A673 (cell line): ENCODE measurements around the gene GALNT11. TPM values are rescaled to one million over a fixed set of nuclear protein-coding genes. Genes with fewer than 3 reads are reported as not detected.

ENCODE experiments used
- BruUV-seq: library from RNA; stranded (reverse); fragments of 400-500 nt; replicated peaks from 2 replicates; lab custom pipeline; 2021; lab: Mats Ljungman, UMichigan
- CTCF ChIA-PET: fragments of 300-600 bp; sonication (Branson Sonifier 250); formaldehyde crosslinking; loops from one replicate; lab custom pipeline; 2022; ENCODE audit warnings: antibody characterized with exemption; lab: Charles Lee
- POLR2A ChIA-PET: fragments of 300-600 bp; sonication (Branson Sonifier 250); formaldehyde crosslinking; loops from one replicate; lab custom pipeline; 2022; ENCODE audit warnings: antibody characterized with exemption; ENCODE audit not compliant: low non-redundant PET; lab: Charles Lee
- DNase-seq: peaks from one replicate; pipeline ENCODE4 v3.0.0-alpha.2; 2015; ENCODE audit warnings: low spot score
- H3K27ac ChIP-seq: fragments of 200-600 bp; sonication (generic); 2 replicates; pipeline ENCODE4 v1.5.1; 2016; ENCODE audit warnings: mixed run types, low read depth, mild to moderate bottlenecking, mixed read lengths, antibody characterized with exemption, low read length; ENCODE audit not compliant: poor library complexity, severe bottlenecking
- H3K27me3 ChIP-seq: fragments of 200-600 bp; sonication (generic); replicated peaks from 2 replicates; pipeline ENCODE4 v1.6.1; 2017; ENCODE audit warnings: mixed run types, low read depth, mild to moderate bottlenecking, mixed read lengths, antibody characterized with exemption, low read length; ENCODE audit not compliant: insufficient read depth, poor library complexity
- H3K36me3 ChIP-seq: fragments of 200-600 bp; sonication (generic); 2 replicates; pipeline ENCODE4 v1.6.1; 2016; ENCODE audit warnings: mixed run types, mild to moderate bottlenecking, mixed read lengths, antibody characterized with exemption, low read length; ENCODE audit not compliant: insufficient read depth, poor library complexity, severe bottlenecking
- H3K4me1 ChIP-seq: fragments of 200-600 bp; sonication (generic); 2 replicates; pipeline ENCODE4 v1.6.1; 2017; ENCODE audit warnings: mixed run types, mild to moderate bottlenecking, mixed read lengths, antibody characterized with exemption, low read length; ENCODE audit not compliant: insufficient read depth, poor library complexity, severe bottlenecking
- H3K4me3 ChIP-seq: fragments of 200-600 bp; sonication (generic); 2 replicates; pipeline ENCODE4 v1.5.1; 2016; ENCODE audit warnings: low read depth, mixed run types, mild to moderate bottlenecking, mixed read lengths, low read length; ENCODE audit not compliant: poor library complexity, severe bottlenecking
- H3K9me3 ChIP-seq: fragments of 200-600 bp; sonication (generic); 2 replicates; pipeline ENCODE4 v1.6.1; 2016; ENCODE audit warnings: mixed run types, low read depth, mild to moderate bottlenecking, mixed read lengths, antibody characterized with exemption, low read length; ENCODE audit not compliant: poor library complexity, severe bottlenecking
- CTCF ChIP-seq: fragments of 300-800, 200-600 bp; sonication (generic); conservative IDR thresholded peaks from 2 replicates; pipeline ENCODE4 v1.5.1; 2017; ENCODE audit warnings: low read depth, mild to moderate bottlenecking, antibody characterized with exemption, low read length, moderate library complexity, mixed read lengths
- EZH2 ChIP-seq: fragments of 200-600 bp; sonication (generic); IDR thresholded peaks from 2 replicates; pipeline ENCODE4 v1.6.1; 2017; ENCODE audit warnings: borderline replicate concordance, low read depth, mild to moderate bottlenecking, mixed read lengths, antibody characterized with exemption, low read length; ENCODE audit not compliant: poor library complexity, severe bottlenecking
- intact Hi-C: fragments of 100-400 bp; cut with micrococcal nuclease; formaldehyde crosslinking; loops from one replicate; pipeline ENCODE4 v1.10.0; 2022; ENCODE audit not compliant: unreplicated experiment
- total RNA-seq: library from RNA; stranded (reverse); gene quantifications from 2 replicates; pipeline ENCODE4 v1.2.3, GENCODE V29; 2021

The GALNT11 gene
- total RNA-seq, 1 experiment from 2014 or later = 35.5 TPM

DNA sequence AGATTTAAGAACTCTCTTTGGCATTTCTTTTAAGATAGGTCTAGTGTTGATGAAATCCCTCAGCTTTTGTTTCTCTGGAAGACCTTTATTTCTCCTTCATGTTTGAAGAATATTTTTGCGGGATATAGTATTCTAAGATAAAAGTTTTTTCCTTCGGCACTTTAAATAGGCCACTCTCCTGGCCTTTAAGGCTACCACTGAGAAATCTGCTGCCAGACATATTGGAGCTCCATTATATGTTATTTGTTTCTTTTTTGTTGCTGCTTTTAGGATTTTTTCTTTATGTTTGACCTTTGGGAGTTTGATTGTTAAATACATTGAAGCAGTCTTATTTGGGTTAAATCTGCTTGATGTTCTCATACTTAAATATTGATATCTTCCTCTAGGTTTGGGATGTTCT is 22.6 kb downstream of the GALNT11 start:
- peaks cover 15% of the 10 kb centered on the region for H3K9me3 ChIP-seq
- ChIA-PET CTCF (no interaction called here), POLR2A (no interaction called here)
- DNase-seq = no peak
- intact Hi-C loops = no loop called here
- no peaks in the 10 kb centered on the region for H3K36me3 ChIP-seq
- BruUV-seq = no TSS peak
- no peak overlapping the region for H3K4me3 ChIP-seq
- H3K27me3 ChIP-seq = no peaks in the 10 kb centered on the region
- TF ChIP-seq CTCF = no peak
- no peak for TF ChIP-seq EZH2
- H3K27ac ChIP-seq = no peak overlapping the region
- H3K4me1 ChIP-seq = peaks cover 24% of the 10 kb centered on the region

DNA sequence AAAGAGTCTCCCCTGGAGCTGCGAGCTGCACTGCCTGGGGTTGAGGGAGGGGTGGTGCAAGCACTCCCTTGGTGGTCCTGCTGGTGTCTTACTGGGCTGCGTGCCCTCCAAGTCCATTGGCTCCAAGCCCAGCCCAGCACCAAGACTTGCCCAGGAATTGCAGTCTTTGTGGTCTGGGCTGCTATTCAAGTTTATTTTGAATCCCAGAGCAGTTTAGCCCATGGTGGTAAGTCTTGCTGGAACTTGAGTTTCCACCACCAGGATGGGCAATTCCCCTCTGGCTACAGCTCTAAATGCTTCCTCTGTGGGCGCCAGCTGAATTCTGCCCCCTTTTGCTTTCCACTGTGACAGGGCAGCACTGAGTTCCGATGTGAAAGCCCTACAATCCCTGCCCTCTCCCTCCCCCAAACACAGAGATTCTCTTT is 25.1 kb downstream of the GALNT11 start:
- TF ChIP-seq CTCF = no peak
- TF ChIP-seq EZH2 = no peak
- Histone ChIP-seq H3K27ac (peak overlapping the region; percentile 24), H3K4me1 (peaks cover 41% of the 10 kb centered on the region), H3K27me3 (no peaks in the 10 kb centered on the region), H3K9me3 (peaks cover 2% of the 10 kb centered on the region), H3K4me3 (no peak overlapping the region), H3K36me3 (no peaks in the 10 kb centered on the region)
- no TSS peak for BruUV-seq
- DNase-seq = peak; percentile 48
- intact Hi-C loops = no loop called here
- POLR2A ChIA-PET = no interaction called here
- CTCF ChIA-PET = no interaction called here

- no peaks in the 10 kb centered on the region for H3K9me3 ChIP-seq
- DNase-seq = no peak
- ChIA-PET POLR2A (no interaction called here), CTCF (no interaction called here)
- H3K4me1 ChIP-seq = peaks cover 41% of the 10 kb centered on the region
- no peaks in the 10 kb centered on the region for H3K36me3 ChIP-seq
- H3K27ac ChIP-seq = no peak overlapping the region
- no peak overlapping the region for H3K4me3 ChIP-seq
- BruUV-seq = no TSS peak
- H3K27me3 ChIP-seq = no peaks in the 10 kb centered on the region
- TF ChIP-seq EZH2 (no peak), CTCF (no peak)
- intact Hi-C loops = no loop called here
Observed at GRCh38 chr7:152051968-152052367, 26.5 kb downstream of the GALNT11 start.
